ENCODE results near the gene BIRC3. TPM values are rescaled to one million over a fixed set of nuclear protein-coding genes. Genes with fewer than 3 reads are reported as not detected.
A peak's percentile ranks its signal among the peaks of the same experiment; 100 is the strongest.

Gene BIRC3
- total and polyA plus RNA-seq, 3 donors from 2014 or later, result 6.2 to 10.9 (median 6.4) TPM

- Histone ChIP-seq H3K36me3 (ENCODE audit: low read depth, missing control alignments) (no peaks in the 10 kb centered on the region), H3K4me1 (peaks cover 22% of the 10 kb centered on the region), H3K4me3 (no peak overlapping the region), H3K27me3 (no peaks in the 10 kb centered on the region), H3K27ac (peak overlapping the region; percentile 53 to 69), H3K9me3 (no peaks in the 10 kb centered on the region)
- intact Hi-C loops (cut with DNase I; ENCODE audit: low total_unique reads), result no loop called here
- 42 to 44% methylated on average over 11 to 15 of the region's 15 CpGs for WGBS, 2 donors
- peak; percentile 62 for DNase-seq
- TF ChIP-seq, protein P1, sequence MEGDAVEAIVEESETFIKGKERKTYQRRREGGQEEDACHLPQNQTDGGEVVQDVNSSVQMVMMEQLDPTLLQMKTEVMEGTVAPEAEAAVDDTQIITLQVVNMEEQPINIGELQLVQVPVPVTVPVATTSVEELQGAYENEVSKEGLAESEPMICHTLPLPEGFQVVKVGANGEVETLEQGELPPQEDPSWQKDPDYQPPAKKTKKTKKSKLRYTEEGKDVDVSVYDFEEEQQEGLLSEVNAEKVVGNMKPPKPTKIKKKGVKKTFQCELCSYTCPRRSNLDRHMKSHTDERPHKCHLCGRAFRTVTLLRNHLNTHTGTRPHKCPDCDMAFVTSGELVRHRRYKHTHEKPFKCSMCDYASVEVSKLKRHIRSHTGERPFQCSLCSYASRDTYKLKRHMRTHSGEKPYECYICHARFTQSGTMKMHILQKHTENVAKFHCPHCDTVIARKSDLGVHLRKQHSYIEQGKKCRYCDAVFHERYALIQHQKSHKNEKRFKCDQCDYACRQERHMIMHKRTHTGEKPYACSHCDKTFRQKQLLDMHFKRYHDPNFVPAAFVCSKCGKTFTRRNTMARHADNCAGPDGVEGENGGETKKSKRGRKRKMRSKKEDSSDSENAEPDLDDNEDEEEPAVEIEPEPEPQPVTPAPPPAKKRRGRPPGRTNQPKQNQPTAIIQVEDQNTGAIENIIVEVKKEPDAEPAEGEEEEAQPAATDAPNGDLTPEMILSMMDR (IDR thresholded peaks at IDR 0.05), result no peak
Measured at GRCh38 chr11:102384419-102385079, 67.3 kb downstream of the BIRC3 start.

DNA sequence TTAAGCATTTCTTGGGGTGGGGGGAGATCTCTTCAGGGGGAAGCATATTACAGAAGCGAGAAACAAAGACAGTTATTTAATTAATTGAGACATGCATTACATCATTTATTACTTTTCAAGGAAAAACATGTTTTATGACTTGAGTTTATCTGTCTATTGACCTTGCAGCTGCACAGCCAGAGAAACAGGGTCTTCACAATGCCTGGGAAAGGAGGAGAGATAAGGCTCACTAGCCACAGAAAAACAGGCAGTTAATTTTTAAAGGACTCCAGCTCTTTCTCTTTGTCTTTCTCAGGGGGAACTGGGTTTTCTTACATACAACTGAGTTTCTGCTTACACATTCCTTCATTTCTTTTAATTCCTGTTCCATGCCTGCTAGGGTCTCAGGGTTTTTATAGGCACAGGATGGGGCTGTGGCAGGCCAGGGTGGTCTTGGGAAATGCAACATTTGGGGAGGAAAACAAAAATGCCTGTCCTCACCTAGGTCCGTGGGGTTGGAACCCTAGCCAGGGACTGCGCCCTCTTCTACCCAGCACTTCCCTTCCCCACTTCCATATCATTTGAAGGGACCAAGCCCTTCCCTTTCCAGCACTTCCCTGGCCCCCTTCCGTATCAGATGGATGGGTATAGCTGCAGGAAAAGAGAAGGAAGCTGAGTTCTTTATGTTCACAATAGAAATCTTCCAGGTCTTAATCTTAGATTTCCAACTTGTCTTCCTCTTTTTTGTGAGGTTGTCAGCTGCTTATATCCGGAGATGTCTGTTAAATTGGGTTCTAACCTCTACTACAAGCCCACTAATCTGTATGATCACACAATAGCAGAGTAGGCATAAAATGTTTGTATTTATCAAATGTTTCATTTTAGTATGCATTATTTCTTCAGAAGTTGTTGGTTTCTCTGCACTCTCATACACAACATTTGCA, 68.1 kb downstream of the BIRC3 start:
- no peak for DNase-seq
- TF ChIP-seq POLR2A (IDR thresholded peaks at IDR 0.05), result no peak
- TF ChIP-seq, protein P1 (IDR thresholded peaks at IDR 0.05), result no peak
- H3K9me3 ChIP-seq, result no peaks in the 10 kb centered on the region
- H3K4me3 ChIP-seq, result no peak overlapping the region
- no peaks in the 10 kb centered on the region for H3K27me3 ChIP-seq
- no peaks in the 10 kb centered on the region for H3K36me3 ChIP-seq (ENCODE audit: low read depth, missing control alignments)
- H3K4me1 ChIP-seq, result peaks cover 22% of the 10 kb centered on the region
- H3K27ac ChIP-seq, result peak overlapping the region; percentile 53 to 69
- 50 to 57% methylated on average over 5 of the region's 5 CpGs for WGBS, 2 donors
- intact Hi-C loops (cut with DNase I; ENCODE audit: low total_unique reads), result no loop called here

GRCh38 chr11:102386136-102386734, 69.0 kb downstream of the BIRC3 start:
- WGBS, 2 donors, result 78 to 86% methylated on average over 2 of the region's 2 CpGs
- Histone ChIP-seq H3K4me1 (peaks cover 22% of the 10 kb centered on the region), H3K27me3 (no peaks in the 10 kb centered on the region), H3K9me3 (no peaks in the 10 kb centered on the region), H3K36me3 (ENCODE audit: low read depth, missing control alignments) (no peaks in the 10 kb centered on the region), H3K27ac (no peak overlapping the region), H3K4me3 (no peak overlapping the region)
- no peak for DNase-seq
- TF ChIP-seq POLR2A (IDR thresholded peaks at IDR 0.05), result no peak
- TF ChIP-seq, protein P1 (IDR thresholded peaks at IDR 0.05), result no peak
- intact Hi-C loops (cut with DNase I; ENCODE audit: low total_unique reads), result no loop called here

GRCh38 chr11:102387043-102387781, 69.9 kb downstream of the BIRC3 start:
- Histone ChIP-seq H3K4me1 (peaks cover 22% of the 10 kb centered on the region), H3K27ac (no peak overlapping the region), H3K9me3 (no peaks in the 10 kb centered on the region), H3K4me3 (no peak overlapping the region), H3K27me3 (no peaks in the 10 kb centered on the region), H3K36me3 (ENCODE audit: low read depth, missing control alignments) (no peaks in the 10 kb centered on the region)
- 84 to 85% methylated on average over 8 of the region's 8 CpGs for WGBS, 2 donors
- intact Hi-C loops (cut with DNase I; ENCODE audit: low total_unique reads), result no loop called here
- TF ChIP-seq POLR2A (IDR thresholded peaks at IDR 0.05), result no peak
- TF ChIP-seq, protein P1 (IDR thresholded peaks at IDR 0.05), result no peak
- DNase-seq, result no peak

Small RNAs within 50 kb of the gene (small RNA-seq; reads per million reads assigned to genes)
- gene AP000942.3, result 0 reads per million in 2 donors
- gene AP000942.4, result 0 reads per million in 2 donors
- 0 reads per million in 2 donors for gene RNU6-952P

Other genes starting within 250 kb of the BIRC3 start
- gene YAP1, start 207.0 kb upstream of the BIRC3 start, total RNA-seq, result 100 to 1,000 TPM; 110 to 144 TPM
- gene YAP1, start 207.0 kb upstream of the BIRC3 start, polyA plus RNA-seq (ENCODE audit: insufficient read depth, low read depth, low replicate concordance), result 44.2 TPM
- gene BIRC2, start 29.7 kb downstream of the BIRC3 start, total RNA-seq, result 10 to 100 TPM; 62.7 to 73.1 TPM
- 41.3 TPM for gene BIRC2, start 29.7 kb downstream of the BIRC3 start, polyA plus RNA-seq (ENCODE audit: insufficient read depth, low read depth, low replicate concordance)
- gene TMEM123, start 135.3 kb downstream of the BIRC3 start, total RNA-seq, result 100 to 1,000 TPM; 177 to 218 TPM
- gene TMEM123, start 135.3 kb downstream of the BIRC3 start, polyA plus RNA-seq (ENCODE audit: insufficient read depth, low read depth, low replicate concordance), result 137 TPM
- under 1 TPM in 1 of 2 donors, not detected in 1; 0.63 TPM for gene MMP7, start 213.3 kb downstream of the BIRC3 start, total RNA-seq
- gene MMP7, start 213.3 kb downstream of the BIRC3 start, polyA plus RNA-seq (ENCODE audit: insufficient read depth, low read depth, low replicate concordance), result 6.2 TPM

Measured in testis (tissue), 3 donors.